ENCODE measurements around the gene SRPK2. TPM values are rescaled to one million over a fixed set of nuclear protein-coding genes. Genes with fewer than 3 reads are reported as not detected.

The SRPK2 gene
- total RNA-seq, 1 experiment from 2014 or later: 59.8 TPM

DNA sequence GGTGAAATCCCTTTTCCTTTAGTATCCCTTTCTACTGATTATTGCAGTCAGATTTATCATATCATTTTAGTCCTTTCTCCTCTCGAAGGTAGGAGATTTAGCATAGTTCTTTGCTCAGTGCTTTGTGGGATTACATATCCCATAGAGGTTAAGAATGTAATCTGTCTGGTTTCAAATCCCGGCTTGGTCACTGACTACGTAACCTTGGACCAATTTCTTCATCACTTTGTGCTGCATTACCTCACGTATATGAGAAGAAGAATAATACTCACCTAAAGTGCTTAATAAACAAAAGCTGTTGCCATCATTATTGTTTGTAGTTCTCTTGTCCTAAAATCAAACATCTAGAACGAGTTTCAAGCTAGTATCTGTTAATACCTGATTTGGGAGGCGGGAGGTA is 300.7 kb downstream of the SRPK2 start:
- H3K27me3 ChIP-seq (replicated peaks; ENCODE audit: insufficient read depth, low read depth, low read length, poor library complexity): no peaks in the 10 kb centered on the region
- intact Hi-C loops (cut with micrococcal nuclease; ENCODE audit: unreplicated experiment): no loop called here
- no TSS peak for BruUV-seq (replicated peaks)
- H3K4me3 ChIP-seq (ENCODE audit: low read depth, low read length, poor library complexity, severe bottlenecking): no peak overlapping the region
- no peak for DNase-seq (ENCODE audit: low spot score)
- H3K36me3 ChIP-seq (ENCODE audit: insufficient read depth, low read length, poor library complexity, severe bottlenecking): peaks cover 53% of the 10 kb centered on the region
- POLR2A ChIA-PET (ENCODE audit: low non-redundant PET): no interaction called here
- no peak overlapping the region for H3K27ac ChIP-seq (ENCODE audit: low read depth, low read length, poor library complexity, severe bottlenecking)
- no peaks in the 10 kb centered on the region for H3K4me1 ChIP-seq (ENCODE audit: insufficient read depth, low read length, poor library complexity, severe bottlenecking)
- CTCF ChIA-PET: no interaction called here
- H3K9me3 ChIP-seq (ENCODE audit: low read depth, low read length, poor library complexity, severe bottlenecking): no peaks in the 10 kb centered on the region
- TF ChIP-seq EZH2 (IDR thresholded peaks at IDR 0.05; ENCODE audit: borderline replicate concordance, low read depth, low read length, poor library complexity, severe bottlenecking): no peak
- TF ChIP-seq, protein P1, sequence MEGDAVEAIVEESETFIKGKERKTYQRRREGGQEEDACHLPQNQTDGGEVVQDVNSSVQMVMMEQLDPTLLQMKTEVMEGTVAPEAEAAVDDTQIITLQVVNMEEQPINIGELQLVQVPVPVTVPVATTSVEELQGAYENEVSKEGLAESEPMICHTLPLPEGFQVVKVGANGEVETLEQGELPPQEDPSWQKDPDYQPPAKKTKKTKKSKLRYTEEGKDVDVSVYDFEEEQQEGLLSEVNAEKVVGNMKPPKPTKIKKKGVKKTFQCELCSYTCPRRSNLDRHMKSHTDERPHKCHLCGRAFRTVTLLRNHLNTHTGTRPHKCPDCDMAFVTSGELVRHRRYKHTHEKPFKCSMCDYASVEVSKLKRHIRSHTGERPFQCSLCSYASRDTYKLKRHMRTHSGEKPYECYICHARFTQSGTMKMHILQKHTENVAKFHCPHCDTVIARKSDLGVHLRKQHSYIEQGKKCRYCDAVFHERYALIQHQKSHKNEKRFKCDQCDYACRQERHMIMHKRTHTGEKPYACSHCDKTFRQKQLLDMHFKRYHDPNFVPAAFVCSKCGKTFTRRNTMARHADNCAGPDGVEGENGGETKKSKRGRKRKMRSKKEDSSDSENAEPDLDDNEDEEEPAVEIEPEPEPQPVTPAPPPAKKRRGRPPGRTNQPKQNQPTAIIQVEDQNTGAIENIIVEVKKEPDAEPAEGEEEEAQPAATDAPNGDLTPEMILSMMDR (conservative IDR thresholded peaks at IDR 0.05; ENCODE audit: low read depth, low read length): no peak

DNA sequence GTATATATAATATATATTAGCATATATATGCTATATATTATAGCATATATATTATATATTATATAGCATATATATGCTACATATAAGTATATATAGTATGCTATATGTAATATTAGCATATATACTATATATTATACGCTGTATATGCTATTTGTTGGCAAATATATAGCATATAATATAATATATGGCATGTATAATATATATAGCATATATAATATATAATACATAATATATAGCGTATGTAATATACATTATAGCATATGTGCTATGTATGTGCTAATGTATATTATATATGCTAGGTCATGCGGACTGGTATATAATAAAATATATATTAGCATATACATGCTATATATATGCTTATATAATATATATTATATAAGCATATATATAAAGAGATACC is 301.9 kb downstream of the SRPK2 start:
- H3K4me3 ChIP-seq (ENCODE audit: low read depth, low read length, poor library complexity, severe bottlenecking): no peak overlapping the region
- H3K4me1 ChIP-seq (ENCODE audit: insufficient read depth, low read length, poor library complexity, severe bottlenecking): no peaks in the 10 kb centered on the region
- no peaks in the 10 kb centered on the region for H3K9me3 ChIP-seq (ENCODE audit: low read depth, low read length, poor library complexity, severe bottlenecking)
- no peak overlapping the region for H3K27ac ChIP-seq (ENCODE audit: low read depth, low read length, poor library complexity, severe bottlenecking)
- DNase-seq (ENCODE audit: low spot score): no peak
- intact Hi-C loops (cut with micrococcal nuclease; ENCODE audit: unreplicated experiment): no loop called here
- POLR2A ChIA-PET (ENCODE audit: low non-redundant PET): no interaction called here
- no peak for TF ChIP-seq EZH2 (IDR thresholded peaks at IDR 0.05; ENCODE audit: borderline replicate concordance, low read depth, low read length, poor library complexity, severe bottlenecking)
- TF ChIP-seq, protein P1 (conservative IDR thresholded peaks at IDR 0.05; ENCODE audit: low read depth, low read length): no peak
- CTCF ChIA-PET: no interaction called here
- no TSS peak for BruUV-seq (replicated peaks)
- peaks cover 62% of the 10 kb centered on the region for H3K36me3 ChIP-seq (ENCODE audit: insufficient read depth, low read length, poor library complexity, severe bottlenecking)
- no peaks in the 10 kb centered on the region for H3K27me3 ChIP-seq (replicated peaks; ENCODE audit: insufficient read depth, low read depth, low read length, poor library complexity)

DNA sequence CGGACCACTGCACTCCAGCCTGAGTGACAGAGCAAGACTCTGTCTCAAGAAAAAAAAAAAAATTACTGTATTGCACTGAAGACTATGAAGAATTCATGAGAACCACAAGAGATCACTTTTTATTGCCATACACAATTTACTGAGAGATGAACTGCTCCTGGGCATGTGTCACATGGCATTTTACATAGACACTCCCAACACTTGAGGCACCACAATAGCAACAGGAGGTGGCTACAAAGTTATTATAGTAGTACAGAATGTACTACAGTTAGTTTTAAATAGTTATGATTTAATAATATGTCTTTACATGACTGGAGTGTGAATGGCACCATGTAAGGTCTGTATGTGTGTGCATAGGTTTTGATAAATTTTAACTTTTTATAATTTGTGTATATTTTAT is 304.1 kb downstream of the SRPK2 start:
- intact Hi-C loops (cut with micrococcal nuclease; ENCODE audit: unreplicated experiment): no loop called here
- ChIA-PET POLR2A (ENCODE audit: low non-redundant PET) (no interaction called here), CTCF (no interaction called here)
- Histone ChIP-seq H3K4me1 (ENCODE audit: insufficient read depth, low read length, poor library complexity, severe bottlenecking) (no peaks in the 10 kb centered on the region), H3K9me3 (ENCODE audit: low read depth, low read length, poor library complexity, severe bottlenecking) (no peaks in the 10 kb centered on the region), H3K27ac (ENCODE audit: low read depth, low read length, poor library complexity, severe bottlenecking) (no peak overlapping the region), H3K36me3 (ENCODE audit: insufficient read depth, low read length, poor library complexity, severe bottlenecking) (peaks cover 60% of the 10 kb centered on the region), H3K4me3 (ENCODE audit: low read depth, low read length, poor library complexity, severe bottlenecking) (no peak overlapping the region), H3K27me3 (replicated peaks; ENCODE audit: insufficient read depth, low read depth, low read length, poor library complexity) (no peaks in the 10 kb centered on the region)
- TF ChIP-seq, protein P1 (conservative IDR thresholded peaks at IDR 0.05; ENCODE audit: low read depth, low read length): no peak
- TF ChIP-seq EZH2 (IDR thresholded peaks at IDR 0.05; ENCODE audit: borderline replicate concordance, low read depth, low read length, poor library complexity, severe bottlenecking): no peak
- DNase-seq (ENCODE audit: low spot score): no peak
- no TSS peak for BruUV-seq (replicated peaks)
